HG03280 (cell line): ENCODE results near the gene CHRM4.

Source experiments
- ATAC-seq: cut with Tn5 transposase; IDR thresholded peaks from one replicate; pipeline ENCODE4 v1.9.1; 2021; ENCODE audit warnings: mild to moderate bottlenecking, moderate library complexity; ENCODE audit not compliant: unreplicated experiment

CHRM4 gene

DNA sequence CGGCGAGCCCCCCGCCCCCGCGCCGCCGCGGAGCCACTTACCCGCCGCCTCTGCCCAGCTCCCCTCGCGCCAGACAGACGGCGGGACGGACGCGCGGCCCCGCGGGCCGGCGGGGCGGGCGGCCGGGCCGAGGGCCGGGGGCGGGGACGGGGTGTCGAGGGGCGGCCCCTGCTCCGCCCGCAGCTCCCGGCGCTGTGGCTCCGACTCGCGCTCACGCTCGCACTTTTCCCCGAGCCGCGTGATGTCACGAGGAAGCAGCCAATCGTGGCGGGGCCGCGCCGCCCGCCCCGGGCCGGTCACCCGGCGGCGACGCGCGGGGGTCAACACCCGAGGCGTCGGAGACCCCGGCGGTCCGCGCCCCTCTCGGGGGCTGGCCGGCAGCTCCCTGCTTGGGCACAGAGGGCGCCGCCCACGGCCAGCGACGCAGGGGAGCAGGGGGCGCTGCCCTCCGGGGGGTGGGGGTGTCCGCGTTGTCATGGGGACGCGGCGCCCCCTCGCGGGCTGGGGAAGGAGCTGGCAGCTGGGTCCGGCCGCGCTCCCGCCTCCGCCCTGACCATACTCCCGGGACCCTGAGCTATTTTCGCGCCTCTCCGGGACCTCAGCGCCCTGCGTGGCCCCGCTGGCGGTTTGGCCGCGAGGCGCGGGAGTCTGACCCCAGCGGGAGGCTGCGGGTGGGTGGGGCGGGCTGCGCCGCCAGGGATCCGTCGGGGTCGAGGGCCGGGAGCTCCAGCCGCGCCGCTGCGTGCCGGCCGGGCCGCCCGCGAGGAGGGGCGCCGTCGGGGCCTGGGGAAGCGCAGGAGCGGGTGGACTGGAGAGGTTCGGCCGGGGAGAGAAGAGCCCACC lies at the start of gene CHRM4:
Gene CHRM4, minus strand, starts transcription at position 199 of the 843 bp plus-strand sequence. CDS start 5,219 bp downstream, outside the sequence.
- no peak for ATAC-seq

DNA sequence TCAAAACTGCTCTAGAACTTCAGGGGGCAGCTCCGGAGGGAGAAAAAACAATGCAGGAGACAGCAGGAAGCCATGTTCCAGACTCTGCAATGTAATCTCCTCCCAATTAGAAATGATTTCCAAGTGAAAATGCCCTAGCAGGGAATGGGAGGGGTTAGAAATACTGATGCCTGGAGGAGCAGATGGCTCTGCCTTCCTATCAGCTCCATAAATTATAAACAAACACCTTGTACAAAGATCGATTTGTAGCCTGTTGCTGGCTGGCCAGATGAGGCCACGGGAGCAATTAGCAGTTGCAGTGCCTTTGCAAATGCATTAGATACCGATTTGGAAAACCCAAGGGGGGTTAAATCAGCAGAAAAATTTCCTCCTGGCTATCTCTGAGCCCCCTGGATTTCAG lies 46.6 kb upstream of the CHRM4 start:
- ATAC-seq: no peak

DNA sequence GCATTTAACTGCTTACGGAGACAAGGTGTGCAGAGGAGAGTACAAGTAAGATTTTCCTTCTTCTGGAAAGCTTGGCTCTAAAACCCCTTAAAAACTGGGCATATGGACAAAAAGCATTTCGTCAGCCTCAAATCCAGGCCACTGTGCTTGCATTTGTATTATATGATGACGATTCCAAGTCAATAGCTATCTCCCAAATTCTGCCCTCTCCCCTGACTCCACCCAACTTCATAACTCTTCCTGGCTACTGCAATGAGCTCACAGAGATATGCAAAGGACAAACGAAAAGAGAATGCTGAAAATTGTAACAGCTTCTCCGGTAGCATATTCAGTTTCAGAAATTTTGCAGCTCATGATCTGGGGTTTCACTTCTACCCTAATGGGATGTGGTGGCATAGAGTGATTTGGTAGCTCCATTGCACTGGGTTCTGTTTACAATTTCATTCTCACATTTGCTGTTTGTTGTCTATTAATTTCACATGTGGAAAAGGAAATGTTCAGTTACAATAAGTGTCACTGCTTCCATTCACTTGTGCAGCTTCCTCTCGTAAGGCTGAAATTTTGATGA lies 45.6 kb upstream of the CHRM4 start:
- no peak for ATAC-seq

DNA sequence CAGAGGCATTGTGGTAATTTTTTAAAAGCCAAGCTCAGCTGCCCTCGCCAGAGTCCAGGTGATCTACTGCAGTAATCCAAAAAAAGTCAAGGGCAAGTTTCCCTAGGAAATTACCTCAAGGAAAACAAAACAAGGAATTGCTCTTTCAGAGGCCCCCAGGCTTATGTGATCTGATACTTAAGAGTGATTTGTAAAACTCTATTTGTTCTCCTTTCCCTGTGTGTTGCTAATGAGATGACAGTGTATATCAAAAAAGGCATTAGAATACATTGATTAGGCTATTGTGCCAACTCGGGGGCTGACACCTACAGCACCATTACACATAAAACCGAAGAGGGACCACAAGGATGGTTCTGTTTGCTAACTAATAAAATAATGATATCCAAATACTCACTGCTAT lies 44.5 kb upstream of the CHRM4 start:
- ATAC-seq: no peak

DNA sequence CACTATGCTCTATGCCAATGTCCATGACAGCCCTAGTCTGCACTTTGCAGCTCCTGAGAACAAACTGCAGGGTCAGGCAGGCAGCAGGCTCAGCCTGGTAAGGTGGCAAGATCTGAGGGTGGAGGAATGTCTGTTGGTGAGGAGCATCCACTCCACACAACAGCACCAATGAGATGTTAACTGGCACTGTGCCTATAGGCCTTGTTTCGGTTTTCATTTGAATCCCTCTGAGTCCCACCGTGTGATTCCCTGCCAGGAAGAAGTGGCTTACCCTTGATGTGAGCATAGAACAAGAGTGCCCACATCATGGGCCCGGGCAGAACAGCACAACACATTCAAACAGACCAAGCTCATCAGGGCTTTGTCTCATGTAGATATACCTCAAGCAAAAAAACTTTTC lies 44.1 kb upstream of the CHRM4 start:
- ATAC-seq: no peak

DNA sequence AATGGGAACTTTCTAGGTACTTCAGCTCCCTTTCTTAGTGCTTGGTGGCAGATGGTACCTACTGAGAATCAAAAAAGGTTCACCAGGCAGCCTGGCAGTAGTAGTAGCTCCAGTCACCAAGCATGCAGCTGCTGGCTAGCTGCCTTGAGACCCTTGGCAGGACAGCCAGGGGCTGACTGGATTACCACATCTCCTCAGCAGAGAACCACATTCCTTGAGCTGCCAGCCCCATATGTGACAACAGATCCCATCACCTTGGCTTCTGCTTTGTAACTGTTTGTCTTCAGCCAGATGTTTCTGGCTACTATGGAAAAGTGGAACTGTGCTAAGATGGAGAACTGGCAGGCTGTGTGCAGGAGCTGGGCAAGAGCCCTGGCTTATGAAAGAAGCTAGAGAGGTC lies 39.6 kb upstream of the CHRM4 start:
- ATAC-seq: no peak

DNA sequence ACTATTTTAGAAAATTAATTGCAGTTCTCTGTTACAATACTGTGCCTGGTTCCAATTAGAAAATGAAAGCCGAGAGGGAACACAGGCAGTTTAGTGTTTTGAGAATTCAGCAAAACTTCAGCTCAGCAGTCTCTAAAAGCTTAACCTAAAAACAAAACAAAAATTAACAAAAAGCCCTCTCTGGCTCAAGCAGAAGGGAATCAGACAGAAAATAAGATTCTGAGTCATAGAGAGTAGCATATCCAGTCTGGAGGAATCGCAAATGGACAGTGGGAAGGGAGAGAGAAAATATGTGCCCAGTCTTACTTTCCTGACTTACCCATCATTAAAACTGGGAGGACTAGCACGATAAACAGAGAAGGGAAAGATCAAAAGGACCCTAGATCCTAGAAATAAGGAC lies 38.1 kb upstream of the CHRM4 start:
- no peak for ATAC-seq

DNA sequence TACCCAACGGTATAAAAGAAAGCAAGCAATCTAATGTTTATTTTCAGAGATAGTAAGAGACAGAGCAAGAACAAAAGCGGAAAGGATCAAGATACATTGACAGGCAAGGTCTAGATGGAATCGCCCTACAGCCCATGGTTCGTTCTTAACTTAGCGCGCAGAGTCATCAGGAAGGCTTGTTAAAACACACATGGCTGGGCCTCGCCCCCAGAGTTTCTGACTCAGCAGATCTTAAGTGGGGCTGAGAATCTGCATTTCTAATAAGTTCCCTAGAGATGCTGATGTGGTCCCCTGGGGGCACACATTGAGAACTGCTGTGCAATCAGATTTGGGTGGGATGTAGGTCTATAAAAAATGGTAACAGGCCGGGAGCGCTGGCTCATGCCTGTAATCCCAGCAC lies 35.8 kb upstream of the CHRM4 start:
- no peak for ATAC-seq

DNA sequence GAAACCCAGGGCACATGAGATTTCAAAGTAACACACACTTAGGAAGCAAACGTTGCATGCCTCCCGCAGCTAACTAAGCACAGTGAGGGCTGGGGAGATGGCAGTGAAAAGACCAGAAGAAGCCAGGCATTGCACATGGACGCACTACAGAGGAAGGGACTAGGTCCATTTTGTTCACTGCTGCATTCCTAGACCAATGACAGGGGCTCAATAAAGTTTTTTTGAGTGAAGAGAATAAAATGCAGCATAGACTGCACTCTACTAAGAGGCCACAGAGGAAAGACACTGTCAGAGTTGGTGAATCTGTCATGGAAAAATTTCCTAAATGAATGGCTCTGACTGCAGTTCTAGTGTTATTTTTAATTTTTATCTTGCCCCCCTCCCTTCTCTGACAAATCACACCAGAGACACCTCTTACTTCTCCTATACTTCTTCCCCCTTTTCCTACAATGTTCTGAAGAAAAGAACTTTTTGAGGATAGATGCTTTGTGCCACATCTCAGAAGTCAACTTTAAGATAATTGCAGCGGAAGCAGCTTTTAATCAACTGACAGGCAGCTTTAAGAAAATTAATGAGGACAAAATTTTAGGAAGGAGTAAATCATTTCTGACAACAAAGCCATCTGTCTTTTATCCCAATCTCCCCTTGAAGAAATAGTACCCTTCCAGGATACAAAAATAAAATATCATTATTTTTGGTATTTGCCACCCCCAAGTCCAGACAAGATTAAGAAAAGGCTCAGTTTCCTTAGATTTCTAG lies 34.8 kb upstream of the CHRM4 start:
- ATAC-seq: no peak

DNA sequence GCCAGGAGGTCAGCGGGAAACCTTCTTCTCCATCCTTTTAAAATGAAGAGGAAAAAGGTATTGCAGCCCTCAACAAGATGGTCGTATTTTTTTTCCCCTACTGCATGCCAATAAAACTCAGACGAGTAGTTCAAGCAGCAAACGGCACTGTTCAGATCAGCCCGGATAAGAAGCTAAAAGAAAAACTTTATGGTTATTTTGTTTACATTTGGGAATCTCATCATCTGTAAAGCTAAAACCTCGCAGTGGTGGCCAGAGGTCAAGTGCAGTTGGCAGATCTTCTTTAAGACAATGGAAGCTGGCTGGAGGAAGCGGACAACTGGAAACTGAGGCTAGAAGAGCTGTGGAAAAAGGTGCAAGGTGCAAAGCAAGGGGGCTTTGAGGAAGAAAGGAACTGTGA lies 31.0 kb upstream of the CHRM4 start:
- ATAC-seq: no peak

DNA sequence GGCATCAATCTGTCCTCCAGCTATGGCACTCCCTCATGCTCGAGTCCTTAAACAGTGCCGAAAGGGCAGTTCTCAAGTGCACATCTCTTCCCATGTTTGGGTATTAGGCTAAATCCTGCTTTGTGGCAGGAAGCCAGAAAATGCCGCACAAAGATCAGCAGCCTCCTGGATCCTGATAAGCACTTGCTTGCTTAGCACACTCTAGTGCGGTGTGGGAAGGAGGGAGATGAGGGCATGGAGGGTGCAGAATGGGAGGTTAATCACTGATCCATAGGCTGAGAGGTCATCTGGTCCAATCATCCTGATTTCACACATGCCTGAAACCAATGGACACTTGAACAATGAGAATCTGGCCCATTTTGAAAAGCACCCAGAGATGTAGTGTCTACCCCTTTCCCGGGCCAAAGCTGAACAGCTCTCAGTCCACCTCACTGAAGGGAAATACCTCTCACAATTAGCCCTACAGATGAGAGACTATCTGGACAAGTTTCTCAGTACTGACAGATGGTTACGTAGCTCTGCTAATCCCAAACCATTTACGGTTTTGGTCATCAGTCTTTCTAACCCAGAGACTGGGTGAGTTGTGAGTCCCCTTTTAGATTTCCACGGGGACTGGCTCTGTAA lies 29.8 kb upstream of the CHRM4 start:
- no peak for ATAC-seq

DNA sequence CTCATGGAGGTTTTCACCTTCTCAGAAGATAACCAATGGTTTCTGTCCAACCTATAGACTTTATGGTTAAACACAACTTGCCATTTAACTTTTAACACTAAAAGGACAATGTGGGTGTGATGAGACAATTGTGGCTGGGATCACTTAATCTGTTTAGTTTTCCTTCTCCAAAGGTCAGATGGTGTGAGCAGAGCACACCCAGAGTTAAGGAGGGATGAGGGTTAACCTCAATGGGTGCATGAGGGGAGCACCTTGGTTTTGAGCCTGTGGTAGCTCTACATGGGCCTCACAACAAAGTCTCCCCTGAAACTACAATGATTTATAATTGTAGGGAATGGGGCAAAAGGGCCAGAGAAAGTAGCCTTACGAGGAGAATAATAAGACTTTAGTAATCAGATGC lies 28.9 kb upstream of the CHRM4 start:
- ATAC-seq: no peak

DNA sequence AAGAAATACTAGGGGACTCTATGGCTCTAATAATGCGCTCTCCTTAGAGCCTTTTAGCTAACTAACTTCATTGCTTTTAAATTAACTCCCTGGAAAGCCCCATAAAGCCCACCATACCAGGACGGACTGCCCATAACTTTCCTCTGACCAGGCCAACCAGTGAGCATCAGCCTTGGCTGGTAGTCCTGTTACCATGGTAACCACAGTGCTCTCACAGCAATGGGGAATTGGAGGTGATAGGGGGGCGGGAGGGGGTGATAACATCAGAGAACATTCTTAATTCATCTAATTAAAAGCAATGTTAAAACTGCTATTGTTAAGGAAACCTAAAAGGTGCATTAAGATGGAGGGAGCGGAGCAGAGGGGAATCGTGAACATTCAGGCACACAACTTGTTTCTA lies 27.2 kb upstream of the CHRM4 start:
- ATAC-seq: no peak

DNA sequence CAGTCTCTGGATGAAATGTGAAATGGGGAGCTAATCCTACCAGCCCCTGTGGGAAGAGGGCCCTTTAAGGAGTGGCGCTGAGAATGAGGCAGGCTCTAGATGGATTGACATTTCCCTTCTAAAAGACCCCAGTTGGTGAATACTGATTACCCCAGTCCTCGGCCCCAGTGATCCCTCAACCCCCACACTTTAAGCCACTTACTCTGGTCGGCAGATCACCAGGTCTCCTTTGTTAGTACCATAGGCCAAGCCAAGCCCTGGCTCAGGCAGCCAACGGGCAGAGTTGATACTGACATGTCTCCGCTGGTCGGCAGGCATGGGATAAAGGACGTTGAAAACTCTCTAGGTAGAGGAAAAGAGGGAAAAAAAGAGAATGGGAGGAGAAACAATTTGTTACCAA lies 26.1 kb upstream of the CHRM4 start:
- ATAC-seq: no peak

DNA sequence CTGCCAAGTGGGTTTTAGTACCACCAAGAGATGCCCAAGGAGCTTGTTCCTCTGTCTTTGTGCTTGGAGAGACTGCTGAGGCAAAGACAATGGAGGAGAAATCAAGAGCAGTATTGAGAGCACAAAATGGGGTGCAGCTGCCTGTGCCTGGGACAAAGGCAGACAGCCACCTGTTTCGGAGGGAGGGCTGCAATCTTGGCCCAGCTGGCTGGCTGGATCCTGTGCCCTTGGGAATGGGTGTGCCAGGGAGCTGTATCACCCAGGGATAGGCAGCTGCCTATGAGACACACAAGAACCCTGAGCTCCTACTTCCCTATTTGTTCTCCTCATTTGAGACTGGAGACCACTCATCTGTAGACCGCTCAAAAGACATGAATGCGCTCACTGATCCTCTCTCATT lies 23.3 kb upstream of the CHRM4 start:
- ATAC-seq: no peak

DNA sequence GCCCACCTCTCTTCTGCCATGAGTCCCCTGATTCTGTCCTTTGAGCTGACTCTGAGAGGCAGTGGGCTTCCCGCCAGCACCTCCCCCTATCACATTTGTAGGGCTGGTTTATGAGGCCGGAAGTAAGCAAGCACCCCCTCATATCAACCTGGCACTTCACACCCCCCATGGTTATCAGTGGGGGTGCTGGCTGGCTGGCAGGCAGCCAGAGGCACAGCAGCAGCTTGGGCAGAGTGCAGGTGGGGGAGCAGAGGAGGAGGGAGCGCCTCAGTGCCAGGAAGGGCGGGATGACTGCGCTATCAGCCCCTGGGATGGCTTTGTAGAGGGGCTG lies 22.9 kb upstream of the CHRM4 start:
- ATAC-seq: no peak

DNA sequence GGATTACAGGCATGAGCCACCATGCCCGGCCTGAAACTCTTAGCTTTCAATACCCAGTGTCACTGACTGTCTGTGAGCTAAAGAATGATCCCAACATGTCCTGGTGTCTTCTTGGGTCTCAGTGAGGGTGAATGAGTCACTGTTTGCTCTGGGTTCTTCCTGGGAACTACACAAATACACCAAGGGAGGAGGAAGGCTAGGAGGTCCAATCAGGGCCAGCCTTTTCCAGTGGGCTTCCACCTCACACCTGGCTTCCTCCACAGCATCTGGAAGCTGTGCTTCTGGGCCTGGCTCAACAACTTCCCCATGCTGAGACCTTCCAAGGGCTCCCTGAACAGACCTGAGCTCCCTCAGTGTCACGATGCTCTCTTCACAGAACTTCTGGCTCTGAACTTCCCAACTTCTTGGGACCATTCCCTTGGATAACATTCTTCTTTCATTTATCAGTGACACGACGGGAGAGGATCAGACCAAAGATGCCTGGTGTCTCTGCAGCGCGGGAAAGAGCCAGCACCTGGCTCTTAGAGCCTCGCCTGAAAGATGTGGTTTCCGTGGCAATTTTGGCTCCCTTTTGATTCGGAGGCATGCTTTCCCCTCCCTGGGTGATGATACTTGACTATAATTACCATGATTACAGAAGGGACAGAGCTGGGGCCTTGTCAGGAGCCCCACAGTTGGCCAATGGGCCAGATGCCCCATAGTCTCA lies 22.3 kb upstream of the CHRM4 start:
- ATAC-seq: no peak

DNA sequence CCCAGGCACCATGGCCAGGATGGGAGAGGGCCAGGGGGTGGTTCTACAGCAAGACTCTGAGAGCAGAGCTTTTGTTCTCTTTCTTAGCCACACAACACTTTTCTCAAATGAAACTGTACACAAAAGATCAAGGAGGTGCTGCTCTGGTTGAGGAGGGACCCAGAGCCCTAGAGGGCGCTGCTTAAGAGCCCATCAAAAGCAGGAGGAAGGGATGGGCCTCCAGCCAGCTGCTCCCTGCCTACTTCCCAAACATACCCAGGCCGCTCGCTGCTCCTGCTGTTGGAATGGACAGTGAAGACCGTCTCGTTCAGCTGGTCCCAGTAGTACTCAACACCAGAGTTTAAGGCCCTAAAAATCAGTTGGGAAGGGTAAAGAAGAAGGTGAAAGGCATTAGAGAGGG lies 18.4 kb upstream of the CHRM4 start:
- no peak for ATAC-seq

DNA sequence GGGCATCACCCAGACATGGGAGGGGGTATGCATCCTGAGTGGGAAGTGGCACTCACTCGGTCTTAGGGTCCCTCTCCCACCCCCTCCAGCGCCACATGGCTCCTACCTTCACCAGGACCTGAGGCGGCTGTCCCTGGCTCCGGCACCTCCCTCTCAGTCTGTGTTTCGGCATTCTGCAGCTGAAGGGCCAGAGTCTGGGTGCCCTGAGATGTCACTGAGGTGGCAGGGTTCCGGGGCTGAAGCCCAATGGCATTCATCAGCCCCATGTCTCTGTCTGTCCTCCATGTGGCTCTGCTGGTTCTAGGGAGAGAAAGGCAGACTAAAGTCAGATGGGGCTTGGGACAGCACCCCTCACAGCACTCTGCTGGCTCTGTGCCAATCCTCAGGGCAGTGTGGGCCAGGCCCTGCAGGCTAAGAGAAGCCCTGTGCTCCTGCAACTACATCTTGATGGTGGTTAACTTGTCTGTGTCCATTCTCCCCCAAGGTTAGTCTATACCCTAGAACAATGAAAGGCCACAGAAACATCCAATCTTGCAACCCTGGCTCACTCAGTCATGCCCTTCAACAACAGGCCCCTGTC lies 16.9 kb upstream of the CHRM4 start:
- ATAC-seq: no peak

DNA sequence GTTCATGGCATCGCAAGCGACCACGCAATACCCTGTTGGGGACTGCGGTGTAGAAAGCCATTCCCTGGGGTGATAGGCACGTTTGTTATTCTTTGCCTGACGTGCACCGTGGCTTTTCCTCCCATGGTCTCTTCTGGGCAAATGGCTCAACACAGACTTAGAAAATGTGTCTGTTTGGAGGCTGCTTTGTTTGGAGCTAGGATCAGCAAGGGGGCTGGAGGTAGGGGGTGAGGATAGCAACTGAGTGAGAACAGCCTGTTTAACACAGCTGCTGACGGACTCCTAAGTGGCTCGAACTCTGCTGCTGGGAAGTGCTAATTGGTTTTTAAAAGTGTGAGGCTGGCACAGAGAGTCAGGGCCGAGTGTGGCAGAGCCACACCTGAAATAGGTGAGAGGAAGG lies 16.1 kb upstream of the CHRM4 start:
- no peak for ATAC-seq
